GM10248 (cell line): ENCODE data around the gene KIF16B.

Experiments used
- CTCF ChIA-PET: fragments of 300-600 bp; sonication (Branson Sonifier 250); formaldehyde crosslinking; extraction: SDS; loops from one replicate; lab custom pipeline; 2021; ENCODE audit warnings: antibody characterized with exemption; lab: Yijun Ruan, JAX
- POLR2A ChIA-PET: fragments of 350-650 bp; sonication (Branson Sonifier 250); formaldehyde crosslinking; extraction: SDS; loops from one replicate; lab custom pipeline; 2020; ENCODE audit warnings: antibody characterized with exemption; lab: Yijun Ruan, JAX
- DNase-seq: peaks from one replicate; pipeline ENCODE4 v3.0.0; 2012; ENCODE audit errors: extremely low spot score
- CTCF ChIP-seq: IDR thresholded peaks from 2 replicates; pipeline ENCODE4 v1.5.1; 2012; ENCODE audit warnings: mild to moderate bottlenecking, low read depth; ENCODE audit errors: extremely low read depth, missing control alignments, control extremely low read depth

Gene KIF16B

DNA sequence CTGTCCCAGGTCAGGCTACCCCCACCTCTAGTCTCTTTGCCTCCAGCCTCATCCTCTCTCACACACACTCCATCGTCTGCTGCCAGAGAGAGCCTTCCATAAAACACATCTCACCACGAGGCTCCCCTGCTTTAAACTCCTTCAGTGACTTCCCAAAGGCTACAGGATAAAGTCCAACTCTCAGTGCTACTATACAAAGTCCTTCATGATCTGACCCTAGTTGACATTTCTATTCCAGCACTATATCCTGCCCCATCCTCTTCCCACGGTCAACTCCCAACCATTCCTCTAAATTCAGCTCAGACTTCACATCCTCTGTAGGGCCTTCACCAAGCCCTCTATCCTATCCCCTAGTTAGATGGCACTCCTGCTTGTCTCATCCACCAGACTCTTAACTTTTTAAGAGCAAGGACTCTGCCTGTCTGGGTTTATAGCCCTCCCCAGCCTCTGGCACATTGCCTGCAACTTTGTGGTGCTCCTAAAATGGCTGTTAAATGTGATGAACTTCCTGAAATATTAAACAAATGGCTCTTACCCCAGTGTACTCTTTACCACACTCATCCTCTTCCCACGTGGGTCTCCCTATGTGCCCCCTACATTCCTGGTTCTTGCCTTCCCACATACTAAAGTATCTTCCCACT, 36.1 kb downstream of the KIF16B start:
- ChIA-PET CTCF (no interaction called here), POLR2A (no interaction called here)
- no peak for TF ChIP-seq CTCF

DNA sequence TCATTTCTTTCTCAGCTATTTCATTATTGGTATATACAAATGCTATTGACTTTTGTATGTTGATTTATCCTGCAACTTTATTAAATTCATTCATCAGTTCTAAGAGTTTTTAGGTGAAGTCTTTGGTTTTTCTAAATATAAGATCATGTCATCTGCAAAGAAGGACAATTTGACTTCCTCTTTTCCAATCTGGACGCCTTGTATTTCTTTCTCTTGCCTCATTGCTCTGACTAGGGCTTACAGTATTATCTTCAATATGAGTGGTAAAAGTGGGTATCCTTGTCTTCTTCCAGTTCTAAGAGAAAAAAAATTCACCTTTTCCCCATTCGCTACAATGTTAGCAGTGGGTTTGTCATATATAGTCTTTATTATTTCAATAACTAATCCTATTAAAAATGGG, 38.0 kb downstream of the KIF16B start:
- ChIA-PET POLR2A (no interaction called here), CTCF (no interaction called here)
- DNase-seq: no peak
- no peak for TF ChIP-seq CTCF

More for the DNA sequence above, 36.1 kb downstream of the KIF16B start:
- DNase-seq: no peak

DNA sequence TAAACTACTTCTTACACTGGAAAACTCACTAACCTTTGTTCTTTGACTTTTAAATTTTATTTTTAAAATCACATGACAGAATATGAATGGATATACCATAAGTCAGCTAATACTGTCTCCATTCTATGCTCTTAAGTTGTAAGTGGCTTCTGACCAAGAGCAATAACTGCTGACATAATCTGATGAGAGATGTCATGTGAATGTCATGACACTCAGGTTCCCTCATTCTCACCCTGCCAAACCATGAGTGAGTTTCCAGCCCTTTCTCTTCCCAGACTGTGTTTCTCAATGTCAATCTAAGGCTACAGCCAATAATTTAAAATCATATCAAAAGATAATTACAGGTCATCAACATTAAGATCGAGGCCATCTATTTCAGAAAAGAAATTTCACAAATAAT, 39.7 kb downstream of the KIF16B start:
- CTCF ChIA-PET: no interaction called here
- POLR2A ChIA-PET: no interaction called here
- no peak for TF ChIP-seq CTCF
- no peak for DNase-seq

DNA sequence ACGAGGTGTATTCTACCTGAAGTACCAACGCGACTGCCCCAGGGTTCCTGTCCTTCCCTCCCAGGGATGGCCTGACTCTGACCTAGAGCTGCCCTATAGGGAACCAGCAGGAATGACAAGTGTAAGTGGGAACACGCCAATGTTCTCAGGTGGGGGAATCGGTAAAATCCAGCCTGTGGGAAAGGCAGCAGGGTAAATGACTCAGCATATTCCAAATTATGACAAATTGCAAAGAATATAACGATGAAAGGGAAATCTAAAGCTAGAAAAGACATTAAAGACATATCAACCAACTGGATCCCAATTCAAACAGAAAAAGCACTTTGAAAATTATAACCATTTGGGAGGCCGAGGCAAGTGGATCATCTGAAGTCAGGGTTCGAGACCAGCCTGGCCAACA, 41.8 kb downstream of the KIF16B start:
- POLR2A ChIA-PET: no interaction called here
- no peak for DNase-seq
- CTCF ChIA-PET: no interaction called here
- TF ChIP-seq CTCF: no peak

DNA sequence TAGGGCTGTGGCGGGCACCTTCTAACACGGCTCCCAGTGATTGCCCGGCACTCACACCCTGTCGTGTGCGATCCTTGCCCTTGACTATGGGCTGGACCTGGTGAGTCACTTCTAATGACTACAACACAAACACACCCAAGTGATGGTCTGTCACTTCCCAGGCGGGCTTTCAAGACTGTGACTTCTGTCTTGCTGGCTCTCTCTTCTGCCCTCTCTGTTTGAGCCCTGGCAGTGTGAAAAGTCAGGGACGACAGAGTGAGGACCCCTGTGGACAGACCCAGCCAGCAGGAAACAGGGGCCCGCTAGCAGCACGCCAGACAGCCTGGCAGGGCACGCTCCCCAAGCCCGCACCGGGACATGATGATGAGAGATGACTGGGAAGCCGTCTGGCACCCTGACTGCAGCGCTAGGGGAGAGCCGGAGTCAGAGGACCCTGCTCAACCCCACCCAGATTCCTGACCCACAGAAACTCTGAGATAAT, 43.0 kb downstream of the KIF16B start:
- CTCF ChIA-PET: no interaction called here

GRCh38 chr20:16528078-16528477, 45.2 kb downstream of the KIF16B start:
- DNase-seq: no peak
- no peak for TF ChIP-seq CTCF
- POLR2A ChIA-PET: no interaction called here
- CTCF ChIA-PET: interaction anchor here (0.7 kb wide), 1 partner anchor 18 kb away, joined by 3 read pairs; no protein-coding TSS in a partner anchor

More for the DNA sequence above, 43.0 kb downstream of the KIF16B start:
- DNase-seq: no peak
- no peak for TF ChIP-seq CTCF
- POLR2A ChIA-PET: no interaction called here

DNA sequence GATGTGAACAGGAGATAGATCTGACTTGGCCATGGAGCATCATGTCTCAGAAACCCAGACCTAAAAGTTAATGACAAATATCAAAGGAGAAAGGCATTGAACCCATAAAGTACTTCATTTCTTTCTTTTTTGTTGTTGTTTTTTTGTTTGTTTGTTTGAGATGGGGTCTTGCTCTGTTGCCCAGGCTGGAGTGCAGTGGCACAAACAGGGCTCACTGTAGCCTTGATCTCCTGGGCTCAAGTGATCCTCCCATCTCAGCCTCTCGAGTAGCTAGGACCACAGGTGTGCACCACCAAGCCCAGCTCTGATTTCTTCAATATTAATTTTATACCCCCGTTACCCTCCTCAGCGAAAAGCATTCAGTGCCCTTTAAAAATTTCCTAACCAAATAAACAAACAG, 45.8 kb downstream of the KIF16B start:
- ChIA-PET CTCF (no interaction called here), POLR2A (no interaction called here)
- DNase-seq: no peak
- no peak for TF ChIP-seq CTCF
